Stimulated activated CD4-positive, alpha-beta T cell treated with anti-CD3 and anti-CD28 coated beads, Interleukin-2, amount 100 ng/mL, for 48 hours (primary cell): ENCODE measurements around the gene SNX11.

Source experiments
- DNase-seq, 2 donors: peaks; one replicate each; pipeline ENCODE4 v3.0.0-alpha.2; 2020

SNX11 gene

DNA sequence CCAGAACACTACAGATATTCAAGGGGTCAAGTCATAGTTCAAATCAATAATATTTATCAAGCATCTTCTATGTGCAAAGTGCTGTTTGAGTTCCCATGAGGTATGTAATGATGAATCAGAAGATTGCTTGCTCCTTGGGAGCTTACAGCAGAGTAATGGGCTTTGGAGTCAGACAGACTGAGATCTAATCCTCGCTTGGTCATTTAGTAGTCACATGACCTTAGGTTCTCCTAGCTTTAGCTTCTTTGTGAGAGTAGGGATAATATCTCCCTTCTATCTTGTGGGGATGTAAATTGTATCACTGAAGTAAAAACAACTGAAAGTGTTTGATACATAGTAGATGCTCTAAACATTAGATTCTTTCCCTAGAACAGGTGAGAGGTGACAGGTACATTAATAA is 30.1 kb downstream of the SNX11 start:
- no peak for DNase-seq

GRCh38 chr17:48139944-48140343 is 32.4 kb downstream of the SNX11 start:
- no peak for DNase-seq

GRCh38 chr17:48143629-48144028 is 36.1 kb downstream of the SNX11 start:
- DNase-seq: no peak

- no peak for DNase-seq
Observed at GRCh38 chr17:48144231-48144630, 36.7 kb downstream of the SNX11 start.

- DNase-seq: no peak
Observed at GRCh38 chr17:48144976-48145798, 37.6 kb downstream of the SNX11 start.

GRCh38 chr17:48148029-48148770 is 40.6 kb downstream of the SNX11 start:
- DNase-seq: no peak

DNA sequence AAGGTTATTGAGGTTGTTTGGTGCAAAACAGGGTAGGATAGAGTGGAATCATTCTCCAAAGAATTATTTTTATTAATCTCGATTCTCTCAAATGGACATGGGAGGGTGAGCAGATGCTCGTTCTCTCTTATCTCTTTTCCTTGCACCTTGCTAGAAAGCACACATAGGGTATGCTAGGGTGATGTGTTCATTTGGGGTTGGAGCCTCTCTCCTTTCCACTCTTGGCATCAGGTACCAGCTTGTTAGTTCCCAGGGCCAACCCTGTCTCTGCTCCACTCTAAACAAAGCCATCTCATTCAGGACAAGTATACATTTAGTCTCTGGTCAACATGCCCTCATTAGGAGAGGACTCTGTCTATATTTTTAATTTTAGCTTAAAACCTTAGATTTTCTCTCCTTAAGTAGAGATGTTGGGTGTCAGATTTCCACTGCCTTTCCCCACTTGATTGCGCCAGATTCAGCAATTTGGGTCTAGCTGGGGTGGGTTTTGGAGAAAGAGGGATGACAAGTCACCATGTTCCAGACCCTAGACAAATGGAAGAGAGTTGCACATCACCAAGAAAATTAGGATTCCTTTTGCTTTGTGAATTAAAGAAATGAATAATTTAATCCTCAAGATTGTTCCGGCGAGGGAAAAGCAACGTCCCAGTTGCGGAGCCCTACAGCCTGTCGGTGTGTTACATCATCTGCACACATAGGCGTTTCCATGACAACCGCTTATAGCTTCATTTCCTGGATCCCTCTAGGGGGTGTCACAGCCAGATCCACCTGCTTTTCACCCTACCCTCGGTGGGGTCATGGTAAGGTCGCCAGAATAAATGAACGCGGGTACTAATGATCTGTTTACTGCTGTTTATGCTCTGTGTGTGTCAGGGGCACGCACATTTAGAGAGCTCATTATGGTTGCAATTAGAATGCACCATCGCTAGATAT is 41.6 kb downstream of the SNX11 start:
- DNase-seq: no peak

GRCh38 chr17:48149787-48150463 is 42.4 kb downstream of the SNX11 start:
- no peak for DNase-seq

DNA sequence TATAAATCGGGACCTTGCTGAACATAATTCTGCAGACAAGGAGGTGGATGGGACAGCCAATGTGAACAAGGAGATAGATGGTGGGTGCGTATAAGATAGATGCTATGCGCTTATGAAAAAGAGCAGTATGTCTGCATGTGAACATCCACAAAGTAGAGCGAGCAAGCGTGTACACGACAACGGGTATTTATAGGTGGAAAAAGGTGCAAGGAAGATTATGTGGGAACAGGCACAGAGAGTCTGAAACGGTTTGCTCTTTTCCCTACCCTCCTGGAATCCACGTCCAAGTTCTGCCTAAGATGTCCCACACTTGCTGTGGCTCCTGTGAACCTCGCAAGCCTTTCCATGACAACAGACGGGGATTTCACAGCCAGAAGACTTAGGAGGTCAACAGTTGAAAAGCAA is 43.0 kb downstream of the SNX11 start:
- DNase-seq: no peak

- no peak for DNase-seq
Observed at GRCh38 chr17:48151220-48151619, 43.7 kb downstream of the SNX11 start.

GRCh38 chr17:48152289-48152688 is 44.7 kb downstream of the SNX11 start:
- DNase-seq: no peak

- no peak for DNase-seq
Observed at GRCh38 chr17:48153691-48154358, 46.3 kb downstream of the SNX11 start.

GRCh38 chr17:48155889-48156611 is 48.5 kb downstream of the SNX11 start:
- DNase-seq: no peak

- no peak for DNase-seq
Observed at GRCh38 chr17:48159232-48159631, 51.7 kb downstream of the SNX11 start.

DNA sequence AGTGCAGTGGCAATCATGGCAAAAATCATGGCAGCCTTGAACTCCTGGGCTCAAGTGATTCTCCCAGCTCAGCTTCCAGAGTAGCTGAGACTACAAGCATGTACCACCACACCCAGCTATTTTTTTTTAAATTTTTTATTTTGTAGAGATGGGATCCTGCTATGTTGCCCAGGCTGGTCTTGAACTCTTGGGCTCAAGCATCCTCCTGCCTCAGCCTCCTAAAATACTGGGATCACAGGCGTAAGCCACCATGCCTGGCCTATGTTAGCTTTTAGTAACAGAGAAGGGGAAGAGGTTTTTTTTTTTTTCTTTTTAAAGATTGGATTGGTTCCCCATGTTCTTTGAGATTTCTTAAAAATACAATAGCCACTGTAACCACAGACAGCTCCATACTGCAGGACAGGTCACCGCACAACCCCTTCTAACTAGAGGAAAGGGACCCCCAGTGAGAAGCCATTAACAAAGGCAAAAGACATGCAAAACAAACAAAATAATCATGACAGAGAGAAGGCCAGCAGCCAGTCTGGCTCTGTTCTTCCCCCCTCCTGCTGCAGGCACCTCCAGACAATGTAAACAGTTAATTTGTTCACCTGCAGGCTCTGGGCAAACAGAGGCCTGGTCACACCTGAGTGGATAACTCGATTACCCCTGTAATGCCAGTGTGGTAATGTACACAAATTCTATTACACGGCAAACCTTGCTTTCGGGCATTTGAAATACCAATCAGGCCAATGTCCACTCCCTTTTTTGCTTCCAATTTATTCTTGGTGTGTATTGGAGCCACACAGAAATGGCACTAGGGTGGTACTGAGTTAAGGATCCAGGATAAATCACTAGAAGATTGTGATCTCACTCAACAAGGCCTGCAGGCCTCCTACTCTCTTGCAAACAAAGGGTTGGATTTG is 52.9 kb downstream of the SNX11 start:
- no peak for DNase-seq

- no peak for DNase-seq
Observed at GRCh38 chr17:48161127-48161905, 53.8 kb downstream of the SNX11 start.

DNA sequence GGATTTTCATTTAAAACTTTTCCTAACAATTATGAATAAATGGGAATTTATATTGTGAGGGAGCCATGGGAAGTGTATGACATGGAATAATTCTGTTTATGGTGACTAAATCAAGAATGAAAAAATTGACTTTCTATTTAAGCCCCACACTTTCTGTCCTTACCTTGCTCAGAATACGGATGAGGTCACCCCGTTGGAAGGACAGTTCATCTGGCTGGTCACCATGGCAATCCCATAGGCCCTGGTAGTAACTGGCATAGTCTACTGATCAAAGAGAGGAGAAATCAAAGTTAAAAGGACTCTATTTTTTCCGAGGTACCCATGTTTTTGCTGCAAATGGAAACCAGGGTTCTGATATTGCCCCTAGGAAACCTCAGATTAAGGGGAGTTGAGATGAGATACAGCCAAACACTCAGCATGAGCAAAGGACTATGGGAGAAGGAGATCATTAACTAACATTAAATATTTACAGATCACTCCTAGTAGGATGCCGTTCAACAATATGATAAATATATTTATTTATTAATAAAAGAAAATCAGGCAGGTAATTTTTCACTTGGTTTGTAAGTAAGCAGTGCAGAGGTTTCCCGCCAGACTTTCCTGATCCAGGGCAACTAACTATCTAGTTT is 54.9 kb downstream of the SNX11 start:
- no peak for DNase-seq

DNA sequence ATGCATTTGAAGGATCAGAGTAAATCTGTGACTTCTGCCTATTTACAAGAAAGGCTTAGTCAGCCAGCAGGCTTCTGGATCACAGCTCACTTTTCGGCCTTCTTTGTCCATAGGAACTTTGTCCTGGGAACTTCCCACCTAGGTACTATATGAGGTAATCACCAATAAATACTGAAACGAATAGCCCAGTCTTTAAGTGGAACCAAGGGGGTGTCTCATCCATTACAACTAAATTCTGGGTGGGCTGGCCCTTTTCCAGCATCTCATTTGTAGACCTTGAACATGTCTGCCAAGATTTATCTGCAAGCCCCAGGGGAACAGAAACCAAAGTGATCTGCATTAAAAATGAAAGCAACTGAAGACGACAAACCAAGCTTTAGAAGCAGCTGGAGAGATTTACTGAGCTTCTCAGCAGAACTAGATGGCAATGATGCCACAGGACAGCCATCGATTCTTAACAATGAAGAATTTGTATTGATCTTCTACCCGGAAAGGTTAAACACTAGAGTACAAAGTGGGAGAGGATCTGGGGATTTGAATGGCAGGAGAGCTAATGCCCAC is 55.5 kb downstream of the SNX11 start:
- DNase-seq: no peak

DNA sequence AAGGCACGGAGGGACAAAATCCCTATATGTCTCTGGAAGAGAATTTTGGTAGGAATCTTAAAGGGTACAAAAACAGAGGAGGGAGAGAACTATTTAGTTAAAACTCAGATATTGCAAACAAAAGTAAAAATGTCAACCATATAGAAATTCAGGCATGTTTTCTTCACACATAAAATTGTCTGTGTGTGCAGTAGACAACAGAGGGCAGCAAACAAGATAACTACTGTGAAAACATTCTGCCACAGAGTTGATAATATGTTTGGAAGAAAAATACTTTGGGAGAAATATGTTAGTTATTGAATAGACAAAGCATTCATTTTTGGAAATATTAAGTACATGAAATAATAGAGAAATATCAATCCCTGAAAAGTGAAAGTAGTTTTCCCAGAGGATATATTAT is 56.2 kb downstream of the SNX11 start:
- no peak for DNase-seq
